ENCODE data around the gene PSMB11.
"Not testable (repeated sequence)": the region's sequence is repeated elsewhere in the genome, so short reads cannot be mapped to it uniquely, and the experiment has no call there.

- not testable (repeated sequence) for TF ChIP-seq CTCF (conservative IDR thresholded peaks at IDR 0.05); ZFX (IDR thresholded peaks at IDR 0.05)
These were observed 28.3 kb upstream of the PSMB11 start for GRCh38 chr14:23013749-23014054.

All from C4-2B (cell line).